Right lobe of liver (tissue), 6 donors: Measurements from ENCODE around the gene CLEC16A. TPM values are rescaled to one million over a fixed set of nuclear protein-coding genes. Genes with fewer than 3 reads are reported as not detected.

ENCODE experiments used
- ATAC-seq, 4 donors: fragments of 200-7000 bp; cut with Tn5 transposase; one replicate each; pipeline ENCODE4 v1.9.1; 2020; ENCODE audit warnings: mild to moderate bottlenecking in 4 of 4, moderate library complexity in 4 of 4
- DNase-seq, 3 donors: peaks; one replicate each; pipeline ENCODE4 v3.0.0-alpha.2; 2020
- H3K27ac ChIP-seq, 3 donors: fragments of 200-600 bp; one replicate each; pipeline ENCODE4 v1.8.0; 2022
- H3K27me3 ChIP-seq, 2 donors: fragments of 200-600 bp; one replicate each; pipeline ENCODE4 v1.8.0; 2022
- H3K36me3 ChIP-seq, 4 donors: fragments of 200-600 bp; sonication (generic) in 1 of 4; one replicate each; pipeline versions ENCODE4 v1.5.1 to v1.8.0; 2017 to 2022; ENCODE audit warnings: control low read depth in 1 of 4
- H3K4me1 ChIP-seq, 4 donors: fragments of 200-600 bp; sonication (generic) in 1 of 4; one replicate each; pipeline versions ENCODE4 v1.5.1 to v1.8.0; 2017 to 2022; ENCODE audit warnings: control low read depth in 1 of 4
- H3K4me3 ChIP-seq, 3 donors: fragments of 200-600 bp; one replicate each; pipeline ENCODE4 v1.8.0; 2022
- H3K9me3 ChIP-seq, 4 donors: fragments of 200-600 bp; sonication (generic) in 1 of 4; one replicate each; pipeline versions ENCODE4 v1.5.1 to v1.8.0; 2017 to 2022; ENCODE audit warnings: control low read depth in 1 of 4
- CTCF ChIP-seq, 4 donors: fragments of 200-600 bp in 3 of 4; fragments of 450-650 bp in 1 of 4; IDR thresholded peaks; one replicate each; pipeline versions ENCODE4 v1.5.1 to v1.8.0; 2016 to 2022; ENCODE audit warnings: antibody characterized with exemption in 4 of 4, mild to moderate bottlenecking in 2 of 4
- POLR2A ChIP-seq: fragments of 450-650 bp; IDR thresholded peaks from one replicate; pipeline ENCODE4 v1.6.1; 2017; ENCODE audit warnings: antibody characterized with exemption, mild to moderate bottlenecking
- WGBS: methylation state at CpG from one replicate; pipeline ENCODE4 v1.1.6; 2018; ENCODE audit warnings: low coverage, low lambda C conversion rate; ENCODE audit not compliant: insufficient coverage; ENCODE audit errors: missing lambda C conversion rate; 5-methylcytosine and 5-hydroxymethylcytosine counted together
- intact Hi-C, 2 donors: fragments of 100-400 bp; cut with DNase I; formaldehyde crosslinking; loops; one replicate each; pipeline versions ENCODE4 v1.11.2 to v1.14.1; 2022
- total RNA-seq, 6 experiments: library from RNA; depleted of rRNA in 2 of 6; stranded (reverse); fragments of >200 nt in 2 of 6; fragmentation: NEBNext Ultra II Directional in 3 of 6; extraction: Animal tissue kit (Norgen Biotek cat#: 25700) in 3 of 6; gene quantifications; one replicate each; pipeline versions ENCODE4 v1.1.0 to v1.2.4, GENCODE V29; 2016 to 2023
- donor health status: DM: no; HTN: yes; CAD: no.
- donor health status: DM: no; HTN: no; CAD: no.
- donor health status: DM: no; HTN: no; CAD: no.
- donor health status: DM: no; HTN: yes; CAD: no.
- donor health status: DM: no; HTN: yes; CAD: no.

The CLEC16A gene
- total RNA-seq, 6 experiments from 2014 or later, result 15.2 to 25.9 (median 19.8) TPM

- intact Hi-C loops, result no loop called here
- TF ChIP-seq POLR2A (no peak), CTCF (IDR thresholded peaks at IDR 0.05) (no peak)
- ATAC-seq, result no peak
- no peak for DNase-seq
- peaks cover 0 to 35% (median 11%) of the 10 kb centered on the region in 4 donors for H3K4me1 ChIP-seq
- no peaks in the 10 kb centered on the region for H3K36me3 ChIP-seq
- H3K27ac ChIP-seq, result peak overlapping the region in 1 of 3 donors; percentile 58
- peak overlapping the region; percentile 82 to 92 (median 84) for H3K4me3 ChIP-seq
- WGBS, result 17% methylated on average over 11 of the region's 14 CpGs
- H3K27me3 ChIP-seq, result no peaks in the 10 kb centered on the region
- no peaks in the 10 kb centered on the region for H3K9me3 ChIP-seq
These were observed 862 bp downstream of the CLEC16A start for GRCh38 chr16:10945065-10945787.

GRCh38 chr16:10946308-10946707 is 1.9 kb downstream of the CLEC16A start:
- no peak for TF ChIP-seq CTCF (IDR thresholded peaks at IDR 0.05)
- no peak for TF ChIP-seq POLR2A
- Histone ChIP-seq H3K27ac (no peak overlapping the region), H3K9me3 (no peaks in the 10 kb centered on the region), H3K36me3 (no peaks in the 10 kb centered on the region), H3K4me1 (peaks cover 0 to 32% (median 16%) of the 10 kb centered on the region in 4 donors), H3K27me3 (no peaks in the 10 kb centered on the region), H3K4me3 (no peak overlapping the region)
- ATAC-seq (no peak), DNase-seq (no peak)
- intact Hi-C loops, result no loop called here
- 32% methylated on average over 3 of the region's 5 CpGs for WGBS

- no peak overlapping the region for H3K4me3 ChIP-seq
- H3K9me3 ChIP-seq, result no peaks in the 10 kb centered on the region
- H3K27me3 ChIP-seq, result no peaks in the 10 kb centered on the region
- no peak overlapping the region for H3K27ac ChIP-seq
- TF ChIP-seq CTCF (IDR thresholded peaks at IDR 0.05), result no peak
- no peak for TF ChIP-seq POLR2A
- intact Hi-C loops, result no loop called here
- H3K4me1 ChIP-seq, result peaks cover 0 to 41% (median 20%) of the 10 kb centered on the region in 4 donors
- WGBS, result 40% methylated on average over 2 of the region's 10 CpGs
- H3K36me3 ChIP-seq, result no peaks in the 10 kb centered on the region
- no peak for DNase-seq
- ATAC-seq, result no peak
These were observed 2.9 kb downstream of the CLEC16A start for GRCh38 chr16:10947211-10947787.

- Histone ChIP-seq H3K27me3 (no peaks in the 10 kb centered on the region), H3K36me3 (no peaks in the 10 kb centered on the region), H3K9me3 (no peaks in the 10 kb centered on the region), H3K27ac (no peak overlapping the region), H3K4me3 (no peak overlapping the region), H3K4me1 (peaks cover 0 to 39% (median 18%) of the 10 kb centered on the region in 4 donors)
- ATAC-seq, result peak in 3 of 4 donors; percentile 7 to 13 (median 7)
- intact Hi-C loops, result no loop called here
- TF ChIP-seq POLR2A, result no peak
- TF ChIP-seq CTCF (IDR thresholded peaks at IDR 0.05), result peak in 1 of 4 donors; percentile 4
- WGBS, result 47% methylated on average over 3 of the region's 7 CpGs
- no peak for DNase-seq
These were observed 5.1 kb downstream of the CLEC16A start for GRCh38 chr16:10949424-10949970.
